ENCODE results near the gene ARFRP1.

Gene ARFRP1

DNA sequence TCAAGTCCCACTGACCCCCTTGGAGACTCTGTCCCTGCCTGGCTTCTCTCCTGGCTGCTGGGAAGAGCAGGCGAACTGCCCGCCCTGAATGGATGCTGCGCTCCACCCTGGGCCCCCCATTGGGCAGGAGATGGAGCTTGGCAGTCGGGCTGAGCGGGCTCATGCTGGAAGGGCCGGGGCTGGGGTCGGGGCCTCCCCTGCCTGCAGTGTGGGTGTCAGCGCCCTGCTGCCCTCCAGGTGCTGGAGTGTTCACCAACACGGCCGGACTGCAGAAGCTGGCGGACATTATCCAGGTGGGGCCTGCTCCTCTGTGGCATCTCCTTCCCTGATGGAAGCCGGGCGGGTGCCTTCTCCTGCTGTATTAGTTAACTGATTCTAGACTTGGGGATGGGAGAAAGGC is 27.3 kb downstream of the ARFRP1 start:
- TF ChIP-seq, protein P1, sequence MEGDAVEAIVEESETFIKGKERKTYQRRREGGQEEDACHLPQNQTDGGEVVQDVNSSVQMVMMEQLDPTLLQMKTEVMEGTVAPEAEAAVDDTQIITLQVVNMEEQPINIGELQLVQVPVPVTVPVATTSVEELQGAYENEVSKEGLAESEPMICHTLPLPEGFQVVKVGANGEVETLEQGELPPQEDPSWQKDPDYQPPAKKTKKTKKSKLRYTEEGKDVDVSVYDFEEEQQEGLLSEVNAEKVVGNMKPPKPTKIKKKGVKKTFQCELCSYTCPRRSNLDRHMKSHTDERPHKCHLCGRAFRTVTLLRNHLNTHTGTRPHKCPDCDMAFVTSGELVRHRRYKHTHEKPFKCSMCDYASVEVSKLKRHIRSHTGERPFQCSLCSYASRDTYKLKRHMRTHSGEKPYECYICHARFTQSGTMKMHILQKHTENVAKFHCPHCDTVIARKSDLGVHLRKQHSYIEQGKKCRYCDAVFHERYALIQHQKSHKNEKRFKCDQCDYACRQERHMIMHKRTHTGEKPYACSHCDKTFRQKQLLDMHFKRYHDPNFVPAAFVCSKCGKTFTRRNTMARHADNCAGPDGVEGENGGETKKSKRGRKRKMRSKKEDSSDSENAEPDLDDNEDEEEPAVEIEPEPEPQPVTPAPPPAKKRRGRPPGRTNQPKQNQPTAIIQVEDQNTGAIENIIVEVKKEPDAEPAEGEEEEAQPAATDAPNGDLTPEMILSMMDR (conservative IDR thresholded peaks at IDR 0.05; ENCODE audit: low read depth, low read length) = no peak
- no peak overlapping the region for H3K4me3 ChIP-seq (ENCODE audit: low read length)
- DNase-seq (ENCODE audit: low read depth) = no peak

GRCh38 chr20:63679799-63680305 is 27.9 kb downstream of the ARFRP1 start:
- TF ChIP-seq, protein P1 (conservative IDR thresholded peaks at IDR 0.05; ENCODE audit: low read depth, low read length) = no peak
- no peak for DNase-seq (ENCODE audit: low read depth)
- H3K4me3 ChIP-seq (ENCODE audit: low read length) = no peak overlapping the region

DNA sequence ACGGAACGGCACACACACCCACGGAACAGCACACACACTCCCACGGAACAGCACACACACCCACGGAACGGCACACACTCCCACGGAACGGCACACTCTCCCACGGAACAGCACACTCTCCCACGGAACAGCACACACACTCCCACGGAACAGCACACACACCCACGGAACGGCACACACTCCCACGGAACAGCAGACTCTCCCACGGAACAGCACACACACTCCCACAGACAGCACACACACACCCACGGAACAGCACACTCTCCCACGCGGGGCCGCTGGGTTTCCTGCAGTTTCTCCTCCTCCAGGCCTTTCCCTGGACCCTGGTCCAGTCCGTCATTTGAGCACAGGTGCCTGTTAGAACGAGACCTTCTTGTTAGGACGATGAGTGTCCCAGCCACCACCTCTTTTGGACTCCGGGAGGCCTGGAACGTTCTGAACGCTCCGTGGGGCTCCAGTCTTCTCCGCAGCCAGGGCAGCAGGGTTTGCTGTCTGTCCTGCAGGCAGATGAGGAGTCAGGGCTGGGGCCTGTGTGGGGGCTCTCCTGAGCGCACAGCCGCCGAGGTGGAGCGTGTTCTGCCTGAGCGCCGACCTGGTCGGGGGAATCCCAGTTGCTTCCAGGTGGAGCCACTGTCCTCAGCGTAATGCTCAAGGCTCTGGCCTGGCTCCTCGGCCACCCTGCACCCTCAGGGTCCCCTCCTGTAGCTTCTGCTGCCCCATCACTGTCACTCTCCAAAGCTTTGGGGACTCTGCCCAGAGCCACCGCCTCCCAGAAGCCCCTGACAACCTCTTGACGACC is 28.9 kb downstream of the ARFRP1 start:
- no peak for DNase-seq (ENCODE audit: low read depth)
- H3K4me3 ChIP-seq (ENCODE audit: low read length) = no peak overlapping the region
- TF ChIP-seq, protein P1 (conservative IDR thresholded peaks at IDR 0.05; ENCODE audit: low read depth, low read length) = no peak

DNA sequence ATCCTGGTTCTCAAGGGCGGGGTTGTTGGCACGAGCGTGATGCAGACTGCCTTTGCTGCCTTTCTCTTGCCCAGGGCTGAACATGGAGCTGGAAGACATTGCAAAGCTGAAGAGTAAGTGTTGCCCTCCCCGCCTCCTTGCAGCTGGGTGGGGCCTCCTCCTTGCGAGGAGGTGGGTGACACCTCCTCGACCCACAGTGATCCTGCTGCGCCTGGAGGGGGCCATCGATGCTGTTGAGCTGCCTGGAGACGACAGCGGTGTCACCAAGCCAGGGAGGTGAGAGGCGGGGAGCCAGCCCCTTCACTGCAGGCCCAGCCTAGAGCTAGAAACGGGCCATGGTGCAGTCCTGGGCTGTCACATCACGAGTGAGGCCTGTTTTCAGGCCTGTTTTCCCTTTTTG is 29.7 kb downstream of the ARFRP1 start:
- no peak overlapping the region for H3K4me3 ChIP-seq (ENCODE audit: low read length)
- DNase-seq (ENCODE audit: low read depth) = no peak

DNA sequence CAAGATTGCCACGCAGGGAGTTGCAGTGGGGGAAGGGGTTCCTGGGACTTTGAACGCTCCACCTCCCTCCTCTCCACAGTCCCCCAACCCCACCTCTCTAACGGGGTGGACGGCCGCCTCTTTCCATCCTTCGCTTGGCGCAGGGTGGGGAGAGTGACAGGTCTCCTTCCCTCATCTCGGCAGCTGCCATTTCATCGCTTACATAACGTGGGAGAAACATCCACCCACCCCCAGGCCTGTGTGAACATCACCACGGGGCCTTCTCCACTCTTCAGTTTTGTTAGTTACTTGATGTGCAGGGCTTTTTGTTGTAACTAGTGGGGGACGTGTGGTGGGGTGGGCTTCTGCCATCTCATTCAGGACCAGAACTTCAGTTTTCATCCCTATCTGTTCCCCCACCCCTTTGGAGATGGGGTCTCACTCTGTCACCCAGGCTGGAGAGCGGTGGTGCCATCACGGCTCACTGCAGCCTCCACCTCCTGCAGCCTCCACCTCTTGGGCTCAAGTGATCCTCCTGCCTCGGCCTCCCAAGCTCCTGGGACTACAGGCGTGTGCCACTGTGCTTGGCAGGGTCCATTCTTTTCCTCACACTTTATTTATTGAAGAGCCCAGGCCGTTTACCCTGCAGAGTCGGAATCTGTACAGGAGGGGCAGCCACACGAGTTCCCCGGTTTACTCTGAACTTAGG is 32.0 kb downstream of the ARFRP1 start:
- TF ChIP-seq, protein P1 (conservative IDR thresholded peaks at IDR 0.05; ENCODE audit: low read depth, low read length) = no peak
- DNase-seq (ENCODE audit: low read depth) = no peak
- no peak overlapping the region for H3K4me3 ChIP-seq (ENCODE audit: low read length)

More for the DNA sequence above, 29.7 kb downstream of the ARFRP1 start:
- TF ChIP-seq, protein P1 (conservative IDR thresholded peaks at IDR 0.05; ENCODE audit: low read depth, low read length) = no peak

DNA sequence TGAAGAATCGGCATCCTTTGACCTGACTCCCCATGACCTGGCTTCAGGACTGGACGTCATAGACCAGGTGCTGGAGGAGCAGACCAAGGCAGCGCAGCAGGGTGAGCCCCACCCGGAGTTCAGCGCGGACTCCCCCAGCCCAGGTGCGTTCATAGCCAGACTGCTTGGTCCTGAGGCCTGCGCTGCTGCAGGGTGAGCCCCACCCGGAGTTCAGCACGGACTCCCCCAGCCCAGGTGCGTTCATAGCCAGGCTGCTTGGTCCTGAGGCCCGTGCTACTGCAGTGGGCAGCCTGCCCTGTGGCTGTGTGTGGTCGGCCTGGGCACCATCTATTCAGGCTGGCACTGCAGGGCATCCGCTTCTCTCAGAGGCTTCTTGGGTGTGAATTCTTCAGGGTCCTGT is 33.8 kb downstream of the ARFRP1 start:
- DNase-seq (ENCODE audit: low read depth) = no peak
- TF ChIP-seq, protein P1 (conservative IDR thresholded peaks at IDR 0.05; ENCODE audit: low read depth, low read length) = no peak
- H3K4me3 ChIP-seq (ENCODE audit: low read length) = no peak overlapping the region

Measured in retinal pigment epithelial cell (primary cell).